ENCODE results near the gene SHISAL1.

Gene SHISAL1

GRCh38 chr22:44202261-44202789, 110.4 kb downstream of the SHISAL1 start:
- Histone ChIP-seq H3K9ac (ENCODE audit: low read length) (peak overlapping the region; percentile 9), H2AK5ac (ENCODE audit: low read length, severe bottlenecking) (no peak overlapping the region), H3K23ac (ENCODE audit: low read length in 2 of 2) (no peak overlapping the region), H4K8ac (ENCODE audit: low read length) (no peak overlapping the region), H3K27me3 (ENCODE audit: control insufficient read depth in 1 of 2, insufficient read depth in 1 of 2, low read length in 2 of 2) (peaks cover 62 to 67% of the 10 kb centered on the region in 2 experiments), H3K4me3 (ENCODE audit: insufficient read depth in 1 of 2, low read depth in 1 of 2, low read length in 2 of 2) (no peak overlapping the region), H2AFZ (ENCODE audit: low read depth, low read length) (no peak overlapping the region), H3K27ac (ENCODE audit: low read length, poor library complexity, severe bottlenecking) (no peak overlapping the region), H3K4me2 (ENCODE audit: low read length, poor library complexity, severe bottlenecking) (no peak overlapping the region), H2BK5ac (ENCODE audit: low read depth, low read length, poor library complexity, severe bottlenecking) (no peak overlapping the region), H4K91ac (ENCODE audit: low read length) (no peak overlapping the region), H2BK15ac (ENCODE audit: low read depth, poor library complexity, severe bottlenecking) (no peak overlapping the region), H3K4me1 (ENCODE audit: control insufficient read depth, insufficient read depth, low read depth, low read length) (peaks cover 12% of the 10 kb centered on the region), H3K18ac (ENCODE audit: low read depth in 1 of 2, low read length in 2 of 2) (no peak overlapping the region), H2BK12ac (ENCODE audit: low read length in 2 of 2) (no peak overlapping the region), H3K14ac (ENCODE audit: low read length in 2 of 2) (no peak overlapping the region), H3K36me3 (ENCODE audit: control insufficient read depth in 1 of 2, insufficient read depth in 2 of 2, low read depth in 1 of 2, low read length in 2 of 2) (no peaks in the 10 kb centered on the region), H3K9me3 (ENCODE audit: control insufficient read depth, low read length) (no peaks in the 10 kb centered on the region), H3K4ac (ENCODE audit: low read depth in 1 of 2, low read length in 2 of 2) (no peak overlapping the region), H2BK120ac (ENCODE audit: low read depth, low read length) (no peak overlapping the region), H3K79me1 (replicated peaks; ENCODE audit: low read length, poor library complexity, severe bottlenecking) (no peaks in the 10 kb centered on the region)
- DNase-seq, result peak; percentile 2
- WGBS, result 78% methylated on average over 11 of the region's 11 CpGs

- H3K27ac ChIP-seq (ENCODE audit: low read length, poor library complexity, severe bottlenecking), result no peak overlapping the region
- 90% methylated on average over 12 of the region's 12 CpGs for WGBS
- H3K4me2 ChIP-seq (ENCODE audit: low read length, poor library complexity, severe bottlenecking), result no peak overlapping the region
- DNase-seq, result no peak
- H3K79me1 ChIP-seq (replicated peaks; ENCODE audit: low read length, poor library complexity, severe bottlenecking), result no peaks in the 10 kb centered on the region
- peaks cover 62 to 71% of the 10 kb centered on the region in 2 experiments for H3K27me3 ChIP-seq (ENCODE audit: control insufficient read depth in 1 of 2, insufficient read depth in 1 of 2, low read length in 2 of 2)
- no peak overlapping the region for H3K23ac ChIP-seq (ENCODE audit: low read length in 2 of 2)
- no peak overlapping the region for H2BK5ac ChIP-seq (ENCODE audit: low read depth, low read length, poor library complexity, severe bottlenecking)
- no peaks in the 10 kb centered on the region for H3K9me3 ChIP-seq (ENCODE audit: control insufficient read depth, low read length)
- no peak overlapping the region for H3K18ac ChIP-seq (ENCODE audit: low read depth in 1 of 2, low read length in 2 of 2)
- H2AFZ ChIP-seq (ENCODE audit: low read depth, low read length), result no peak overlapping the region
- no peak overlapping the region for H3K4me3 ChIP-seq (ENCODE audit: insufficient read depth in 1 of 2, low read depth in 1 of 2, low read length in 2 of 2)
- no peak overlapping the region for H2AK5ac ChIP-seq (ENCODE audit: low read length, severe bottlenecking)
- H4K8ac ChIP-seq (ENCODE audit: low read length), result no peak overlapping the region
- H3K4me1 ChIP-seq (ENCODE audit: control insufficient read depth, insufficient read depth, low read depth, low read length), result peaks cover 12% of the 10 kb centered on the region
- H2BK15ac ChIP-seq (ENCODE audit: low read depth, poor library complexity, severe bottlenecking), result no peak overlapping the region
- no peak overlapping the region for H3K4ac ChIP-seq (ENCODE audit: low read depth in 1 of 2, low read length in 2 of 2)
- no peak overlapping the region for H2BK12ac ChIP-seq (ENCODE audit: low read length in 2 of 2)
- H3K14ac ChIP-seq (ENCODE audit: low read length in 2 of 2), result peak overlapping the region in 1 of 2 experiments; percentile 44
- no peak overlapping the region for H4K91ac ChIP-seq (ENCODE audit: low read length)
- H2BK120ac ChIP-seq (ENCODE audit: low read depth, low read length), result no peak overlapping the region
- H3K9ac ChIP-seq (ENCODE audit: low read length), result peak overlapping the region; percentile 3
- H3K36me3 ChIP-seq (ENCODE audit: control insufficient read depth in 1 of 2, insufficient read depth in 2 of 2, low read depth in 1 of 2, low read length in 2 of 2), result no peaks in the 10 kb centered on the region
Observed at GRCh38 chr22:44201665-44202064, 111.1 kb downstream of the SHISAL1 start.

GRCh38 chr22:44200855-44201550, 111.7 kb downstream of the SHISAL1 start:
- no peaks in the 10 kb centered on the region for H3K36me3 ChIP-seq (ENCODE audit: control insufficient read depth in 1 of 2, insufficient read depth in 2 of 2, low read depth in 1 of 2, low read length in 2 of 2)
- H3K4me1 ChIP-seq (ENCODE audit: control insufficient read depth, insufficient read depth, low read depth, low read length), result peaks cover 12% of the 10 kb centered on the region
- no peak overlapping the region for H2AK5ac ChIP-seq (ENCODE audit: low read length, severe bottlenecking)
- H4K91ac ChIP-seq (ENCODE audit: low read length), result no peak overlapping the region
- DNase-seq, result no peak
- H3K14ac ChIP-seq (ENCODE audit: low read length in 2 of 2), result peak overlapping the region in 1 of 2 experiments; percentile 11
- H3K27me3 ChIP-seq (ENCODE audit: control insufficient read depth in 1 of 2, insufficient read depth in 1 of 2, low read length in 2 of 2), result peaks cover 65 to 72% of the 10 kb centered on the region in 2 experiments
- no peak overlapping the region for H3K9ac ChIP-seq (ENCODE audit: low read length)
- H4K8ac ChIP-seq (ENCODE audit: low read length), result no peak overlapping the region
- no peak overlapping the region for H2BK15ac ChIP-seq (ENCODE audit: low read depth, poor library complexity, severe bottlenecking)
- peak overlapping the region in 1 of 2 experiments; percentile 63 for H3K23ac ChIP-seq (ENCODE audit: low read length in 2 of 2)
- no peak overlapping the region for H2BK12ac ChIP-seq (ENCODE audit: low read length in 2 of 2)
- no peak overlapping the region for H3K4ac ChIP-seq (ENCODE audit: low read depth in 1 of 2, low read length in 2 of 2)
- no peak overlapping the region for H3K4me3 ChIP-seq (ENCODE audit: insufficient read depth in 1 of 2, low read depth in 1 of 2, low read length in 2 of 2)
- H2BK120ac ChIP-seq (ENCODE audit: low read depth, low read length), result no peak overlapping the region
- no peak overlapping the region for H3K4me2 ChIP-seq (ENCODE audit: low read length, poor library complexity, severe bottlenecking)
- H3K27ac ChIP-seq (ENCODE audit: low read length, poor library complexity, severe bottlenecking), result no peak overlapping the region
- no peaks in the 10 kb centered on the region for H3K9me3 ChIP-seq (ENCODE audit: control insufficient read depth, low read length)
- no peak overlapping the region for H3K18ac ChIP-seq (ENCODE audit: low read depth in 1 of 2, low read length in 2 of 2)
- H2BK5ac ChIP-seq (ENCODE audit: low read depth, low read length, poor library complexity, severe bottlenecking), result no peak overlapping the region
- 74% methylated on average over 17 of the region's 17 CpGs for WGBS
- H2AFZ ChIP-seq (ENCODE audit: low read depth, low read length), result no peak overlapping the region
- no peaks in the 10 kb centered on the region for H3K79me1 ChIP-seq (replicated peaks; ENCODE audit: low read length, poor library complexity, severe bottlenecking)

GRCh38 chr22:44200451-44200850, 112.3 kb downstream of the SHISAL1 start:
- Histone ChIP-seq H2BK5ac (ENCODE audit: low read depth, low read length, poor library complexity, severe bottlenecking) (no peak overlapping the region), H3K27ac (ENCODE audit: low read length, poor library complexity, severe bottlenecking) (no peak overlapping the region), H3K9me3 (ENCODE audit: control insufficient read depth, low read length) (no peaks in the 10 kb centered on the region), H2BK120ac (ENCODE audit: low read depth, low read length) (no peak overlapping the region), H3K4ac (ENCODE audit: low read depth in 1 of 2, low read length in 2 of 2) (no peak overlapping the region), H3K9ac (ENCODE audit: low read length) (no peak overlapping the region), H3K36me3 (ENCODE audit: control insufficient read depth in 1 of 2, insufficient read depth in 2 of 2, low read depth in 1 of 2, low read length in 2 of 2) (no peaks in the 10 kb centered on the region), H3K27me3 (ENCODE audit: control insufficient read depth in 1 of 2, insufficient read depth in 1 of 2, low read length in 2 of 2) (peaks cover 66 to 72% of the 10 kb centered on the region in 2 experiments), H4K91ac (ENCODE audit: low read length) (no peak overlapping the region), H2AK5ac (ENCODE audit: low read length, severe bottlenecking) (no peak overlapping the region), H3K4me3 (ENCODE audit: insufficient read depth in 1 of 2, low read depth in 1 of 2, low read length in 2 of 2) (no peak overlapping the region), H3K18ac (ENCODE audit: low read depth in 1 of 2, low read length in 2 of 2) (no peak overlapping the region), H2AFZ (ENCODE audit: low read depth, low read length) (no peak overlapping the region), H4K8ac (ENCODE audit: low read length) (no peak overlapping the region), H3K23ac (ENCODE audit: low read length in 2 of 2) (no peak overlapping the region), H3K4me1 (ENCODE audit: control insufficient read depth, insufficient read depth, low read depth, low read length) (peaks cover 12% of the 10 kb centered on the region), H3K14ac (ENCODE audit: low read length in 2 of 2) (no peak overlapping the region), H3K79me1 (replicated peaks; ENCODE audit: low read length, poor library complexity, severe bottlenecking) (no peaks in the 10 kb centered on the region), H2BK12ac (ENCODE audit: low read length in 2 of 2) (no peak overlapping the region), H2BK15ac (ENCODE audit: low read depth, poor library complexity, severe bottlenecking) (no peak overlapping the region), H3K4me2 (ENCODE audit: low read length, poor library complexity, severe bottlenecking) (no peak overlapping the region)
- 78% methylated on average over 6 of the region's 6 CpGs for WGBS
- DNase-seq, result no peak
